ENCODE measurements around the gene ADK. TPM values are rescaled to one million over a fixed set of nuclear protein-coding genes. Genes with fewer than 3 reads are reported as not detected.

The ADK gene
- total RNA-seq, 3 donors from 2014 or later (not counting 1 experiment from before 2014, with no cell fraction given) = 13.4 to 16.1 (median 14.1) TPM

DNA sequence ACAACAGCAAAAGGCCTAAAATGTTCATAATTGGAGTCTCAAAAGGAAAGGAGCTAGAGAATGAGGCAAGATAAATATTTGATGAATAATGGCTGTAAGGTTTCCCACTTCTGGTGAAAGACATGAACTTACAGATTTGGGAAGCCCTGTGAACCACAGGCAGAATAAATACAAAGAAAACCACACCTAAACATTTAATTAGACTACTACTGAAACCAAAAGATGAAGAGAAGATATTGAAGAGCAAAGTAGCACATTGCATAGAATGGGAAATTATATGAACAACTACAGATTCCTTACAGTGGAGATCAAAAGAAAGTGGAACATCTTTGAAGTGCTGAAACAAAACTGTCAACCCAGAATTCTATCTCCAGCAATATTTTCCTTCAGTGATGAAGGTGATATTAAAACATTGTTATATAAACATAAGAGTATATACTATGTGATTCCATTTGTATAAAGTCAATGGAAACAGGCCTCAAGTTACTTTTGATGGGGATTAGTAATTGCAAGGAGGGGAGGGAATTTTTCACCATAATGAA, 484.0 kb downstream of the ADK start:
- Histone ChIP-seq H3K4me3 (ENCODE audit: low read length) (no peak overlapping the region), H3K9me3 (ENCODE audit: control insufficient read depth, insufficient read depth, low read length) (peaks cover 18% of the 10 kb centered on the region), H3K27ac (ENCODE audit: low read length) (no peak overlapping the region), H3K36me3 (ENCODE audit: control insufficient read depth, insufficient read depth, low read length) (no peaks in the 10 kb centered on the region), H3K4me1 (ENCODE audit: control insufficient read depth, insufficient read depth, low read length) (no peaks in the 10 kb centered on the region), H3K27me3 (ENCODE audit: control insufficient read depth, insufficient read depth, low read length) (no peaks in the 10 kb centered on the region)
- Mint-ChIP-seq H3K27me3 (ENCODE audit: low read depth in 2 of 2) (no peaks in the 10 kb centered on the region), H3K9me3 (peaks cover 3 to 9% of the 10 kb centered on the region in 2 donors), H3K4me3 (no peak overlapping the region), H3K4me1 (no peaks in the 10 kb centered on the region), H3K27ac (no peak overlapping the region), H3K36me3 (peaks cover 7% of the 10 kb centered on the region)
- ATAC-seq = no peak
- TF ChIP-seq, protein P1, sequence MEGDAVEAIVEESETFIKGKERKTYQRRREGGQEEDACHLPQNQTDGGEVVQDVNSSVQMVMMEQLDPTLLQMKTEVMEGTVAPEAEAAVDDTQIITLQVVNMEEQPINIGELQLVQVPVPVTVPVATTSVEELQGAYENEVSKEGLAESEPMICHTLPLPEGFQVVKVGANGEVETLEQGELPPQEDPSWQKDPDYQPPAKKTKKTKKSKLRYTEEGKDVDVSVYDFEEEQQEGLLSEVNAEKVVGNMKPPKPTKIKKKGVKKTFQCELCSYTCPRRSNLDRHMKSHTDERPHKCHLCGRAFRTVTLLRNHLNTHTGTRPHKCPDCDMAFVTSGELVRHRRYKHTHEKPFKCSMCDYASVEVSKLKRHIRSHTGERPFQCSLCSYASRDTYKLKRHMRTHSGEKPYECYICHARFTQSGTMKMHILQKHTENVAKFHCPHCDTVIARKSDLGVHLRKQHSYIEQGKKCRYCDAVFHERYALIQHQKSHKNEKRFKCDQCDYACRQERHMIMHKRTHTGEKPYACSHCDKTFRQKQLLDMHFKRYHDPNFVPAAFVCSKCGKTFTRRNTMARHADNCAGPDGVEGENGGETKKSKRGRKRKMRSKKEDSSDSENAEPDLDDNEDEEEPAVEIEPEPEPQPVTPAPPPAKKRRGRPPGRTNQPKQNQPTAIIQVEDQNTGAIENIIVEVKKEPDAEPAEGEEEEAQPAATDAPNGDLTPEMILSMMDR (IDR thresholded peaks at IDR 0.05) = no peak
- peak in 1 of 2 donors; percentile 10 for DNase-seq
- intact Hi-C loops (cut with micrococcal nuclease) = no loop called here

DNA sequence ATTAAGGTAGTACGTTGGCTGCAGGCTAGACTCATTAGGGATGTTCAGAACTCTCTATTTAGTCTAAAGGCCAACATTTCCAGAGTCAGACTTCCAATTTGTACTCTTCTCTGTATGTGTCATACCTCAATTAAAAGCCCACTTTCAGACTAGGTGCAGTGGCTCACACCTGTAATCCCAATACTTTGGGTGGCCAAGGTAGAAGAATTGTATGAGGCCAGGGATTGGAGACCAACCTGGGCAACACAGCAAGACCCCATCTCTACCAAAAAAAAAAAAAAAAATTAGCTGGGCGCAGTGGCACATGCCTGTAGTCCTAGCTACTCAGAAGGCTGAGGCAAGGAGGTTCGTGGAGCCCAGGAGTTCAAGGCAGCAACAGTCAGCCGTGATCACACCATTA, 484.6 kb downstream of the ADK start:
- Mint-ChIP-seq H3K4me1 (no peaks in the 10 kb centered on the region), H3K4me3 (no peak overlapping the region), H3K27me3 (ENCODE audit: low read depth in 2 of 2) (no peaks in the 10 kb centered on the region), H3K27ac (no peak overlapping the region), H3K36me3 (peaks cover 7% of the 10 kb centered on the region), H3K9me3 (peaks cover 3 to 9% of the 10 kb centered on the region in 2 donors)
- TF ChIP-seq, protein P1 (IDR thresholded peaks at IDR 0.05) = no peak
- 98% methylated on average over 4 of the region's 4 CpGs for WGBS (ENCODE audit: insufficient coverage)
- H3K27ac ChIP-seq (ENCODE audit: low read length) = no peak overlapping the region
- no peaks in the 10 kb centered on the region for H3K27me3 ChIP-seq (ENCODE audit: control insufficient read depth, insufficient read depth, low read length)
- H3K36me3 ChIP-seq (ENCODE audit: control insufficient read depth, insufficient read depth, low read length) = no peaks in the 10 kb centered on the region
- H3K9me3 ChIP-seq (ENCODE audit: control insufficient read depth, insufficient read depth, low read length) = peaks cover 18% of the 10 kb centered on the region
- no peaks in the 10 kb centered on the region for H3K4me1 ChIP-seq (ENCODE audit: control insufficient read depth, insufficient read depth, low read length)
- intact Hi-C loops (cut with micrococcal nuclease) = no loop called here
- no peak for DNase-seq
- no peak for ATAC-seq
- no peak overlapping the region for H3K4me3 ChIP-seq (ENCODE audit: low read length)

DNA sequence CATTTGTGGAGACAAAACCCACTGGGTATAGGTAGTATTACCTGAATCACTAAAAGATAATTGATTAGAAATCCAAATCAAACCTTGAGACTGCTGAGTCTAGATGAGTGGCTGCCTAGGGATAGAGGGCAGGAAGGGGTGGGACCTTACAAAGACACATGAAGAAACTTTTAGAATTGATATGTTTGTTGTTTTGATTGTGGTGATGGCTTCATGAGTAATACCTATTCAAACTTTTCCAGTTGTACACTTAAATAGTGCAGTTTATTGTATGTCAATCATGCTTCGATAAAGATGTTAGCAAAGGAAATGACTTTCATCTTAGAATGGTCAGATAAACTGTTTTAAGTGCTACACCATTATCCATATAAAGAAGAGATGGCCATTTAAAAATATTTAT, 486.7 kb downstream of the ADK start:
- Histone ChIP-seq H3K27me3 (ENCODE audit: control insufficient read depth, insufficient read depth, low read length) (no peaks in the 10 kb centered on the region), H3K4me1 (ENCODE audit: control insufficient read depth, insufficient read depth, low read length) (no peaks in the 10 kb centered on the region), H3K27ac (ENCODE audit: low read length) (no peak overlapping the region), H3K36me3 (ENCODE audit: control insufficient read depth, insufficient read depth, low read length) (no peaks in the 10 kb centered on the region), H3K9me3 (ENCODE audit: control insufficient read depth, insufficient read depth, low read length) (peaks cover 19% of the 10 kb centered on the region), H3K4me3 (ENCODE audit: low read length) (no peak overlapping the region)
- no peak overlapping the region for H3K4me3 Mint-ChIP-seq
- no peak for ATAC-seq
- no peaks in the 10 kb centered on the region for H3K27me3 Mint-ChIP-seq (ENCODE audit: low read depth in 2 of 2)
- DNase-seq = no peak
- H3K36me3 Mint-ChIP-seq = peaks cover 7% of the 10 kb centered on the region
- H3K4me1 Mint-ChIP-seq = no peaks in the 10 kb centered on the region
- H3K9me3 Mint-ChIP-seq = peaks cover 3 to 9% of the 10 kb centered on the region in 2 donors
- WGBS (ENCODE audit: insufficient coverage) = no CpG with 5 or more reads among the region's 1 CpG
- intact Hi-C loops (cut with micrococcal nuclease) = no loop called here
- H3K27ac Mint-ChIP-seq = no peak overlapping the region
- TF ChIP-seq, protein P1 (IDR thresholded peaks at IDR 0.05) = no peak
